ENCODE data around the gene ADGRG7.

The ADGRG7 gene

GRCh38 chr3:100627491-100627890 lies 18.1 kb downstream of the ADGRG7 start:
- Histone ChIP-seq H3K14ac (ENCODE audit: low read length) (no peak overlapping the region), H4K8ac (ENCODE audit: low read depth, low read length) (no peak overlapping the region), H3K4me3 (ENCODE audit: low read length in 2 of 2) (no peak overlapping the region), H2AFZ (ENCODE audit: low read length) (no peak overlapping the region), H2BK5ac (ENCODE audit: low read length) (no peak overlapping the region), H3K36me3 (replicated peaks in 1 of 2; ENCODE audit: control insufficient read depth in 2 of 2, insufficient read depth in 2 of 2, low read length in 2 of 2) (no peaks in the 10 kb centered on the region), H2BK120ac (ENCODE audit: low read depth, low read length) (no peak overlapping the region), H2AK5ac (ENCODE audit: low read depth, low read length) (no peak overlapping the region), H4K91ac (ENCODE audit: low read depth, low read length, poor library complexity) (no peak overlapping the region), H3K9me3 (replicated peaks in 1 of 2; ENCODE audit: control insufficient read depth in 2 of 2, insufficient read depth in 1 of 2, low read depth in 1 of 2, low read length in 2 of 2) (no peaks in the 10 kb centered on the region), H3K27me3 (ENCODE audit: control insufficient read depth in 3 of 3, insufficient read depth in 3 of 3, low read depth in 1 of 3, low read length in 3 of 3) (no peaks in the 10 kb centered on the region), H3K18ac (ENCODE audit: low read length) (no peak overlapping the region), H3K79me1 (ENCODE audit: low read depth, low read length) (no peaks in the 10 kb centered on the region), H3K9ac (ENCODE audit: low read depth, low read length, poor library complexity) (no peak overlapping the region), H2BK15ac (ENCODE audit: low read length) (no peak overlapping the region), H3K4me2 (ENCODE audit: insufficient read depth, low read length, poor library complexity, severe bottlenecking) (no peak overlapping the region), H3K23ac (ENCODE audit: low read depth, low read length, poor library complexity) (no peak overlapping the region), H2BK12ac (ENCODE audit: low read length) (no peak overlapping the region), H3K27ac (replicated peaks; ENCODE audit: low read length) (no peak overlapping the region), H3K4me1 (ENCODE audit: control insufficient read depth in 2 of 2, insufficient read depth in 1 of 2, low read depth in 1 of 2, low read length in 2 of 2) (no peaks in the 10 kb centered on the region), H3K4ac (ENCODE audit: low read length) (no peak overlapping the region)
- WGBS, 2 donors (ENCODE audit: extremely low coverage in 2 of 2, insufficient read length in 2 of 2, insufficient replicate concordance in 1 of 2): no CpG with 5 or more reads among the region's 2 CpGs
- no peak for DNase-seq (ENCODE audit: low spot score)

- Histone ChIP-seq H4K8ac (ENCODE audit: low read depth, low read length) (no peak overlapping the region), H3K4me3 (ENCODE audit: low read length in 2 of 2) (no peak overlapping the region), H3K4me2 (ENCODE audit: insufficient read depth, low read length, poor library complexity, severe bottlenecking) (no peak overlapping the region), H3K36me3 (replicated peaks in 1 of 2; ENCODE audit: control insufficient read depth in 2 of 2, insufficient read depth in 2 of 2, low read length in 2 of 2) (no peaks in the 10 kb centered on the region), H3K79me1 (ENCODE audit: low read depth, low read length) (no peaks in the 10 kb centered on the region), H3K27me3 (ENCODE audit: control insufficient read depth in 3 of 3, insufficient read depth in 3 of 3, low read depth in 1 of 3, low read length in 3 of 3) (no peaks in the 10 kb centered on the region), H3K23ac (ENCODE audit: low read depth, low read length, poor library complexity) (no peak overlapping the region), H3K27ac (replicated peaks; ENCODE audit: low read length) (no peak overlapping the region), H2BK15ac (ENCODE audit: low read length) (no peak overlapping the region), H2BK5ac (ENCODE audit: low read length) (no peak overlapping the region), H3K14ac (ENCODE audit: low read length) (no peak overlapping the region), H2BK120ac (ENCODE audit: low read depth, low read length) (no peak overlapping the region), H3K4ac (ENCODE audit: low read length) (no peak overlapping the region), H2AFZ (ENCODE audit: low read length) (no peak overlapping the region), H3K9ac (ENCODE audit: low read depth, low read length, poor library complexity) (no peak overlapping the region), H3K18ac (ENCODE audit: low read length) (no peak overlapping the region), H3K4me1 (ENCODE audit: control insufficient read depth in 2 of 2, insufficient read depth in 1 of 2, low read depth in 1 of 2, low read length in 2 of 2) (no peaks in the 10 kb centered on the region), H2AK5ac (ENCODE audit: low read depth, low read length) (no peak overlapping the region), H4K91ac (ENCODE audit: low read depth, low read length, poor library complexity) (no peak overlapping the region), H2BK12ac (ENCODE audit: low read length) (no peak overlapping the region), H3K9me3 (replicated peaks in 1 of 2; ENCODE audit: control insufficient read depth in 2 of 2, insufficient read depth in 1 of 2, low read depth in 1 of 2, low read length in 2 of 2) (no peaks in the 10 kb centered on the region)
- no CpG with 5 or more reads among the region's 3 CpGs for WGBS, 2 donors (ENCODE audit: extremely low coverage in 2 of 2, insufficient read length in 2 of 2, insufficient replicate concordance in 1 of 2)
- no peak for DNase-seq (ENCODE audit: low spot score)
Observed at GRCh38 chr3:100629421-100630127, 20.2 kb downstream of the ADGRG7 start.

GRCh38 chr3:100630664-100631063 lies 21.3 kb downstream of the ADGRG7 start:
- Histone ChIP-seq H3K9ac (ENCODE audit: low read depth, low read length, poor library complexity) (no peak overlapping the region), H4K91ac (ENCODE audit: low read depth, low read length, poor library complexity) (no peak overlapping the region), H3K23ac (ENCODE audit: low read depth, low read length, poor library complexity) (no peak overlapping the region), H4K8ac (ENCODE audit: low read depth, low read length) (no peak overlapping the region), H3K36me3 (replicated peaks in 1 of 2; ENCODE audit: control insufficient read depth in 2 of 2, insufficient read depth in 2 of 2, low read length in 2 of 2) (no peaks in the 10 kb centered on the region), H3K14ac (ENCODE audit: low read length) (no peak overlapping the region), H2BK15ac (ENCODE audit: low read length) (no peak overlapping the region), H3K4ac (ENCODE audit: low read length) (no peak overlapping the region), H3K4me1 (ENCODE audit: control insufficient read depth in 2 of 2, insufficient read depth in 1 of 2, low read depth in 1 of 2, low read length in 2 of 2) (no peaks in the 10 kb centered on the region), H2BK12ac (ENCODE audit: low read length) (no peak overlapping the region), H3K4me2 (ENCODE audit: insufficient read depth, low read length, poor library complexity, severe bottlenecking) (no peak overlapping the region), H2BK5ac (ENCODE audit: low read length) (no peak overlapping the region), H2AFZ (ENCODE audit: low read length) (no peak overlapping the region), H3K18ac (ENCODE audit: low read length) (no peak overlapping the region), H2AK5ac (ENCODE audit: low read depth, low read length) (no peak overlapping the region), H3K4me3 (ENCODE audit: low read length in 2 of 2) (no peak overlapping the region), H3K9me3 (replicated peaks in 1 of 2; ENCODE audit: control insufficient read depth in 2 of 2, insufficient read depth in 1 of 2, low read depth in 1 of 2, low read length in 2 of 2) (no peaks in the 10 kb centered on the region), H3K79me1 (ENCODE audit: low read depth, low read length) (no peaks in the 10 kb centered on the region), H3K27me3 (ENCODE audit: control insufficient read depth in 3 of 3, insufficient read depth in 3 of 3, low read depth in 1 of 3, low read length in 3 of 3) (no peaks in the 10 kb centered on the region), H3K27ac (replicated peaks; ENCODE audit: low read length) (no peak overlapping the region), H2BK120ac (ENCODE audit: low read depth, low read length) (no peak overlapping the region)
- no CpG with 5 or more reads among the region's 1 CpG for WGBS, 2 donors (ENCODE audit: extremely low coverage in 2 of 2, insufficient read length in 2 of 2, insufficient replicate concordance in 1 of 2)
- DNase-seq (ENCODE audit: low spot score): no peak

GRCh38 chr3:100631236-100631635 lies 21.8 kb downstream of the ADGRG7 start:
- no peaks in the 10 kb centered on the region for H3K9me3 ChIP-seq (replicated peaks in 1 of 2; ENCODE audit: control insufficient read depth in 2 of 2, insufficient read depth in 1 of 2, low read depth in 1 of 2, low read length in 2 of 2)
- H2AFZ ChIP-seq (ENCODE audit: low read length): no peak overlapping the region
- H2BK15ac ChIP-seq (ENCODE audit: low read length): no peak overlapping the region
- H3K9ac ChIP-seq (ENCODE audit: low read depth, low read length, poor library complexity): no peak overlapping the region
- H3K23ac ChIP-seq (ENCODE audit: low read depth, low read length, poor library complexity): no peak overlapping the region
- no CpG with 5 or more reads among the region's 1 CpG for WGBS, 2 donors (ENCODE audit: extremely low coverage in 2 of 2, insufficient read length in 2 of 2, insufficient replicate concordance in 1 of 2)
- no peak overlapping the region for H2BK120ac ChIP-seq (ENCODE audit: low read depth, low read length)
- no peak overlapping the region for H3K4me2 ChIP-seq (ENCODE audit: insufficient read depth, low read length, poor library complexity, severe bottlenecking)
- H3K4me1 ChIP-seq (ENCODE audit: control insufficient read depth in 2 of 2, insufficient read depth in 1 of 2, low read depth in 1 of 2, low read length in 2 of 2): no peaks in the 10 kb centered on the region
- H3K27me3 ChIP-seq (ENCODE audit: control insufficient read depth in 3 of 3, insufficient read depth in 3 of 3, low read depth in 1 of 3, low read length in 3 of 3): no peaks in the 10 kb centered on the region
- no peaks in the 10 kb centered on the region for H3K36me3 ChIP-seq (replicated peaks in 1 of 2; ENCODE audit: control insufficient read depth in 2 of 2, insufficient read depth in 2 of 2, low read length in 2 of 2)
- no peak overlapping the region for H4K8ac ChIP-seq (ENCODE audit: low read depth, low read length)
- DNase-seq (ENCODE audit: low spot score): no peak
- H3K4ac ChIP-seq (ENCODE audit: low read length): no peak overlapping the region
- H3K18ac ChIP-seq (ENCODE audit: low read length): no peak overlapping the region
- no peak overlapping the region for H3K4me3 ChIP-seq (ENCODE audit: low read length in 2 of 2)
- H2BK5ac ChIP-seq (ENCODE audit: low read length): no peak overlapping the region
- H3K14ac ChIP-seq (ENCODE audit: low read length): no peak overlapping the region
- no peak overlapping the region for H4K91ac ChIP-seq (ENCODE audit: low read depth, low read length, poor library complexity)
- H2AK5ac ChIP-seq (ENCODE audit: low read depth, low read length): no peak overlapping the region
- H3K27ac ChIP-seq (replicated peaks; ENCODE audit: low read length): no peak overlapping the region
- no peak overlapping the region for H2BK12ac ChIP-seq (ENCODE audit: low read length)
- no peaks in the 10 kb centered on the region for H3K79me1 ChIP-seq (ENCODE audit: low read depth, low read length)
